Esophagus squamous epithelium (tissue), 4 donors: ENCODE results near the gene CYP26A1.

Experiments
- CTCF ChIP-seq, 6 experiments: fragments of 450-650 bp in 4 of 6; fragments of 200-600 bp in 2 of 6; sonication (generic) in 2 of 6; IDR thresholded peaks; one replicate each; pipeline ENCODE4 v1.5.1; 2016 to 2019; ENCODE audit warnings: antibody characterized with exemption in 6 of 6, mild to moderate bottlenecking in 4 of 6, moderate library complexity in 4 of 6
- POLR2A ChIP-seq, 4 donors: fragments of 450-650 bp; IDR thresholded peaks; one replicate each; pipeline ENCODE4 v1.6.1; 2017; ENCODE audit warnings: antibody characterized with exemption in 4 of 4, mild to moderate bottlenecking in 4 of 4, moderate library complexity in 3 of 4

GRCh38 chr10:93110472-93111146 is 36.9 kb downstream of the CYP26A1 start:
- TF ChIP-seq CTCF (IDR thresholded peaks at IDR 0.05) (no peak), POLR2A (IDR thresholded peaks at IDR 0.05) (no peak)
